Effector memory CD8-positive, alpha-beta T cell (primary cell): ENCODE measurements around the gene CACHD1.
"Not testable (repeated sequence)": the region's sequence is repeated elsewhere in the genome, so short reads cannot be mapped to it uniquely, and the experiment has no call there.

Experiments
- ATAC-seq: fragments of 150-1000 bp; cut with Tn5 transposase; replicated peaks from 2 replicates; pipeline ENCODE4 v1.10.0; 2021; ENCODE audit warnings: mild to moderate bottlenecking, moderate library complexity
- DNase-seq, 3 experiments: peaks; one replicate each; pipeline ENCODE4 v3.0.0; 2021
- H3K27ac Mint-ChIP-seq, 2 donors: one replicate each; pipeline ENCODE4 v1.8.0; 2022; ENCODE audit warnings: mild to moderate bottlenecking in 2 of 2, mixed read lengths in 2 of 2, moderate library complexity in 2 of 2
- H3K27me3 Mint-ChIP-seq, 2 donors: one replicate each; pipeline ENCODE4 v1.8.0; 2022; ENCODE audit warnings: mixed read lengths in 2 of 2
- H3K36me3 Mint-ChIP-seq: one replicate; pipeline ENCODE4 v1.8.0; 2022; ENCODE audit warnings: mild to moderate bottlenecking, moderate library complexity, mixed read lengths; ENCODE audit not compliant: insufficient read depth
- H3K4me1 Mint-ChIP-seq, 2 donors: one replicate each; pipeline ENCODE4 v1.8.0; 2022; ENCODE audit warnings: low read depth in 2 of 2, mixed read lengths in 2 of 2
- H3K4me3 Mint-ChIP-seq, 2 donors: one replicate each; pipeline ENCODE4 v1.8.0; 2022; ENCODE audit warnings: mild to moderate bottlenecking in 2 of 2, mixed read lengths in 2 of 2, moderate library complexity in 2 of 2
- H3K9me3 Mint-ChIP-seq, 2 donors: one replicate each; pipeline ENCODE4 v1.8.0; 2022; ENCODE audit warnings: mixed read lengths in 2 of 2

CACHD1 gene

DNA sequence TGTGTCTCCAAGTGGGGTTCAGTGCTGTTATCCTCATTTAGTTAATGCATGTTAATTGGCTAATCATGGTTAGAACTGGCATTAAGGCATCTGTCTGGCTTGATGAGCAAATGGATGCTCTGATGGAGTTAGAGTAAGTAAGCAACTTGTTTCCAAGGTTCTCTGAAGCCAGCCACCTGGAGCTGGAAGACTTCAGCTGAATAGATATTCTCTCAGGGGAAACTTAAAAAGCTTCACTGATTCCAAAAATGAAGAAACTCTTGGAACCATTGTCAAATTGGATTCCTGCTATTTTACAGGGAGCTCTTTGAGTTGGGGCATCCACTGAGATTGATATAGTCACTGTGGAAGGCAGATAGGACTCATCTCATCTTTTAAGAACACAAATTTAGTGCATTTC, 118.9 kb downstream of the CACHD1 start:
- H3K36me3 Mint-ChIP-seq, result no peaks in the 10 kb centered on the region
- ATAC-seq (no peak), DNase-seq (no peak)
- peaks cover 0 to 28% of the 10 kb centered on the region in 2 donors for H3K27me3 Mint-ChIP-seq
- H3K4me1 Mint-ChIP-seq, result no peaks in the 10 kb centered on the region
- no peak overlapping the region for H3K4me3 Mint-ChIP-seq
- no peaks in the 10 kb centered on the region for H3K9me3 Mint-ChIP-seq
- H3K27ac Mint-ChIP-seq, result no peak overlapping the region

DNA sequence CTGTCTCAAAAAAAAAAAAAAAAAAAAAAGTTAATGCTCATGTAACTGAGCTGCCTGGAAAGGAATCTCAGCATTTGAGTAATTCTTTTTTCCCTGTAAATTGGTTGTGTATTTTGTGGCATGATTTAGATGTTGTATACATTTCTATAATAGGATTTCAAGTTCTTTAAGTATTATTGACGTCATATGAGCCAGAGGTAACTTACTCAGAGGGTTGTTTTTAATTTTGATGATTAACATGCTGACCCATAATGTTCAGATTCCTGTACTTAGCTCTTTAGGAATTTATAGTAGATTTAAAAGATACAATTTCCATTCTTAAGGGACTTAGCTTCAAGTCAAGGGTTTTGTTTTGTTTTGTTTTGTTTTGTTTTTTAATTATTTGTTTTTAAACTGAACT, 120.4 kb downstream of the CACHD1 start:
- Mint-ChIP-seq H3K27me3 (peaks cover 0 to 26% of the 10 kb centered on the region in 2 donors), H3K4me3 (no peak overlapping the region), H3K36me3 (no peaks in the 10 kb centered on the region), H3K4me1 (no peaks in the 10 kb centered on the region), H3K27ac (no peak overlapping the region), H3K9me3 (no peaks in the 10 kb centered on the region)
- DNase-seq, result no peak
- ATAC-seq, result no peak

DNA sequence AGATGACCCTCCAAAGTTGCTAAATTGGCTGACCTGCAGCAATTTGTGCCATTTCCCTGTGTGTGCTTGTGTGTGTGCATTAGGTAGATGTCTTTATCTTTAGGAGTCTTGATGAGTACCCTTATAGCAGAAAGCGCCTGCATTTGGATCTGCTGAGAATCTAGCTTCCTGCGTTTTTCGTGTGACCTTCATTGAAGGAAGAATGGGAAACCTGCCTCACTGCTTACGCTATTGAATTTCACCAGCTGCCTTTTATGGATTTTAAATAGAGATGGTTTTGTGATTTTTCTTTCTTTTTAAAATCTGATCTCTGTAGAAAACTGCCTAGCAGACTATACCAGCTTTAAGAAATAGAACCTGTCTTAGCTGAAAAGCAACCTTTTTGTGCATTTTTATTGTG, 124.5 kb downstream of the CACHD1 start:
- no peak for ATAC-seq
- no peak overlapping the region for H3K27ac Mint-ChIP-seq
- H3K36me3 Mint-ChIP-seq, result no peaks in the 10 kb centered on the region
- no peak overlapping the region for H3K4me3 Mint-ChIP-seq
- no peaks in the 10 kb centered on the region for H3K4me1 Mint-ChIP-seq
- H3K27me3 Mint-ChIP-seq, result peaks cover 0 to 29% of the 10 kb centered on the region in 2 donors
- no peak for DNase-seq
- no peaks in the 10 kb centered on the region for H3K9me3 Mint-ChIP-seq

DNA sequence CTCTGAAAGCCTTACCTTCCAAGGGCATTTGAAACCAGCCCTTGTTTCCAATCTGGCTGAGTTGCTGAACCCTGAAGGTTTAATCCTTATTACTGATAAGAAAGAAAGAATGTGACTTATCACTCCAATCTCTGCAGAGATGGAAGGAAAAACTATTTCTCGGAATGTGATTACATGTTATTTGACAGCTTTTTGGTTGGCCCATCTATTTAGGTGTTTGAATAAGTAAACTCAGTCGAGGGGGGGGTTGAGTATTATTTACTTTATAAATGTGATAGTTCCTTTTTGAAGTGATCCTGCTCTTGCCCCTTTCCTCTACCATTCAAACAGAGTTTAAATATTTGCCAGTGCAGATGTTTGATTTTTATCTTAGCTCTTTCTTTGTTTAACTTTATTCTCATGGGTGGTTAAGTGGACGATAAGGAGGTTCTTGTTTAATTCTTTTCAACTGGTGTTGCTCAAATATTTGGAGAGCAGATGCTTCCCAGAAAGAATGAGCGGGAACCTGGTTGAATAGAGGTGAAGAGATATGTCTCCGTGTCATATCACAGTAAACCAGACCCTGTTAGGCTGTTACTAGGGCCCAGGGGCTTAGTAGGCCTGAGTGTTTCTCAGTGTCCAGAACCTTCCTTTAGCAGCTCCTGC, 126.1 kb downstream of the CACHD1 start:
- no peak overlapping the region for H3K4me3 Mint-ChIP-seq
- DNase-seq, result no peak

DNA sequence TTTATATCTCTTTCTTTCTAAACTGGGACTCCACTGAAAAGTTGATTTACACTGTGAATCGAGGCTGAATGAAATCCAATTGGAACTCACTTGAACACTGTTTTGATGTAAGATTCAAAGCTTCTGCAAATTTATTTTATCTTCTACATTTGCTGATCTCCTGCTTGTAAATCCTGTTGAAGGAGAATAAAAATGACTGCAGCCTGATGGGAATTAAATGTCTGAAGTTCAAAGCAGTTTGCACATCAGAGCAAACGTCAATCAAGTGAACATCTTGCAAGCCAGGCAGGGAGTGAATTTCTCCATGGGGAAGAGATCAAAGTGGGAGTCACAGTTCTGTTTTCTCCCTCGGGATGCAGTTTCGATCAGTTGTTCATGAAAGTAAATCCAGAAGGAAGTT, 127.2 kb downstream of the CACHD1 start:
- Mint-ChIP-seq H3K4me3 (no peak overlapping the region), H3K36me3 (no peaks in the 10 kb centered on the region), H3K4me1 (no peaks in the 10 kb centered on the region), H3K27ac (no peak overlapping the region), H3K9me3 (no peaks in the 10 kb centered on the region), H3K27me3 (peaks cover 9 to 29% of the 10 kb centered on the region in 2 donors)
- DNase-seq (no peak), ATAC-seq (no peak)

More for the DNA sequence above, 126.1 kb downstream of the CACHD1 start:
- ATAC-seq, result no peak
- Mint-ChIP-seq H3K9me3 (no peaks in the 10 kb centered on the region), H3K4me1 (no peaks in the 10 kb centered on the region), H3K27ac (no peak overlapping the region), H3K36me3 (no peaks in the 10 kb centered on the region), H3K27me3 (peaks cover 9 to 34% of the 10 kb centered on the region in 2 donors)

DNA sequence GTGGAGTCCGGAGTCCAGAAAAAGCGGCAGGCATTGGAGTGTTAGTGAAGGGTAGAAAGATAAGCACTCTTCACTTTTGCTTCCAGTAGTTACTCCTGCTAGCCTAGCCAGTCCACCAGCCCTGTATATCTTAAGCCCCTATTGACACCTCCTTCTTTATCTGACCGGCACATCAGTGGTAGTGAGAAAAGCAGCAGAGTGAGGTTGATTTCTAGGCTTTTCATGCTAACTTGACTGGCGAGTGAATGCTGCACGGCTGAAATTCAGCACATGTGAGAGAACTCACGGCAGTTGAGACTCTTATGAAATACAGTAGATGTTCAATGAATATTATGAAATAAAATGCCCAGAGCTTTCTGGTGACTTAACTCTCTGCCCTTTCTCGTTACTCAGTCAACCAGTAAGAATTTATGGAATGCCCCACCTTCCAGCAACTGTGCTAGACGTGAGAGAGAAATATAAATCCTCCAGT, 128.2 kb downstream of the CACHD1 start:
- ATAC-seq (no peak), DNase-seq (no peak)
- H3K4me3 Mint-ChIP-seq, result no peak overlapping the region
- no peaks in the 10 kb centered on the region for H3K36me3 Mint-ChIP-seq
- no peaks in the 10 kb centered on the region for H3K9me3 Mint-ChIP-seq
- no peaks in the 10 kb centered on the region for H3K4me1 Mint-ChIP-seq
- no peak overlapping the region for H3K27ac Mint-ChIP-seq
- peaks cover 9 to 21% of the 10 kb centered on the region in 2 donors for H3K27me3 Mint-ChIP-seq

DNA sequence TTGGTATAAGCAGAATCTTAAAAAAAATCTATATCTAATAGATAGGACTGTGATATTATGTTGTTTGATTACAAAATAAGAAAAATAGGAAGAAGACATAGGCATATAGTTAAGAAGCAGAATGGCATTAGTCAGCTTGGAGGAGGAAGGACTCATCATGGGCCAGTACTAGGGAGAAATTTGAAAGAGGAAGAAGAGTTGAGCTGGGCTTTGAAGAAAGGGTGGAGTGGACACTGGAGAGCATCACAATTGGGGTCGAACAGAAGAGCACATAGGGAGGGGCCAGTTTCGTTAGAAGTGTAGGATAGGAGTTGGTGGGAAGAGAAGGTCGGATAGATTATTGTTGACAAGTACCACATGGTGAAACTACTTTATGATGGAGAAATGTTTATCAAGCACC, 129.3 kb downstream of the CACHD1 start:
- Mint-ChIP-seq H3K27ac (no peak overlapping the region), H3K9me3 (no peaks in the 10 kb centered on the region), H3K36me3 (no peaks in the 10 kb centered on the region), H3K4me3 (no peak overlapping the region), H3K4me1 (no peaks in the 10 kb centered on the region), H3K27me3 (peaks cover 9 to 21% of the 10 kb centered on the region in 2 donors)
- ATAC-seq, result no peak
- DNase-seq, result no peak

DNA sequence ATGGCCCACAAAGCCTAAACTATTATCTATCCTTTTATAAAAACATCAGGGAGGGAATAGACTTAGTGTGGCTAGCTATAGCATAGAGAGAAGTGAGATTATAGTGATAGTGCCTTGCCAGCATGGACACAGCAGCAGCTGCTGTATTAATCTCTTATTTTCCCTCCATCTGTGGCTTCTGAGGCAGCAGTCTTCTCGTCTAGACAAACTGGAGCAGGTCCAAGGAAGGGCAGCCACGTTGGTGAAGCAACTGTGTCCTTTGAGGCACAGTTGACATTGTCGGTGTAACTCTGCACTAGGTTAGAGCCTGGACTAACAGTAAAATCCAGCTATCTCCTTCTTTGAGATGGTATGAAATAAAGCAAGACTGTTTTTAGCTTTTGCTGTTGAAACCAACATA, 131.3 kb downstream of the CACHD1 start:
- peaks cover 9 to 13% of the 10 kb centered on the region in 2 donors for H3K27me3 Mint-ChIP-seq
- DNase-seq (no peak), ATAC-seq (no peak)
- no peak overlapping the region for H3K27ac Mint-ChIP-seq
- no peaks in the 10 kb centered on the region for H3K36me3 Mint-ChIP-seq
- H3K4me1 Mint-ChIP-seq, result no peaks in the 10 kb centered on the region
- H3K4me3 Mint-ChIP-seq, result no peak overlapping the region
- H3K9me3 Mint-ChIP-seq, result no peaks in the 10 kb centered on the region

DNA sequence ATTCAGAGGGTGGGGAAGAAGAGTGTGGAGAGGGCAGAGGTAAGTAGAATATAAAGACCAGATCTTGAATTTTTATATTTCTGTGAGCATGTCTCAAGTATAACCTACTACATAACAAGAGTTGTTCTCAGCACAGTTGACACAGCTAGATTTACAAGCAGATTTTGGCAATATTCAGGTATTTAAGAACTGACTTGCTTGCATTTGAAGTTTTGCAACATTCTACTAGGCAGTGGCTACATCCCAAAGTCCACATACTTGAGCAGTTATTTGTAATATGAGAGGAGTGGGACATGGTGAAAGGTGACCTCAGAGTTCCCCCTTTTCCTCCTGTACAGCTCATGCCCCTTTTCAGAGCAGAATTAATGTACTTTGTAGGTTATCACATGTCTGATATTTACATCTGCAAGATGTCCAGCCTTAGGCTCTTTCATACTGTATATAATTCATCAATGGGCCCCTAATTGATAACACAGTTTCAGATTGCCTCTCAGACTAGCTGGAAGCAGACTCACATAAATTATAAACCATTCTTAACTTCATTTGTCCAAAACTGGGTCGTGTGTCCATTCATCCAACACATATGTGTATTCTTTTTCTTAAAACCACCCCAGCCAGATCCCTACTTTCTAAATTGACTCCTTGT, 138.2 kb downstream of the CACHD1 start:
- no peaks in the 10 kb centered on the region for H3K36me3 Mint-ChIP-seq
- H3K27me3 Mint-ChIP-seq, result peaks cover 0 to 6% of the 10 kb centered on the region in 2 donors
- H3K9me3 Mint-ChIP-seq, result no peaks in the 10 kb centered on the region
- H3K27ac Mint-ChIP-seq, result no peak overlapping the region
- H3K4me1 Mint-ChIP-seq, result no peaks in the 10 kb centered on the region
- H3K4me3 Mint-ChIP-seq, result no peak overlapping the region
- DNase-seq (no peak), ATAC-seq (no peak)

DNA sequence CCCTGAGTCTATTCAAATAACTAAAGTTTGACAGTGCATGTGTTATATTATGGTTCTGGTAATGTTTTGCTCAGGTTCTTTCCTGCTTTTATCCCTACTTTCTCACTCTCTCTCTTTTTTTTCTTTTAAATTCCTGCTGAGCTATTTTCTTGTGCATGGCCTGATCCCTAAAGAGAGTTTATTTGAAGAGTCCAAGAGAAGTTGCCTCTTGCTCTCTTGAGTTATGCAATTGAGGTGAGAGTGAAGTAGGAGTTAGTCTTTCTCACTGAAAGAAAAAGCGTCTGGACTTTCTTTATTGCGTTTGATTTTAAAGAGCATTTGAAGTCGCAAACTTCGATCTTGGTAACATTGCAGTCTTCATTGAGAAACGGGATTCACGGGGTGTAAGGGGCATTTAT, 138.7 kb downstream of the CACHD1 start:
- Mint-ChIP-seq H3K4me1 (no peaks in the 10 kb centered on the region), H3K4me3 (no peak overlapping the region), H3K9me3 (no peaks in the 10 kb centered on the region)

DNA sequence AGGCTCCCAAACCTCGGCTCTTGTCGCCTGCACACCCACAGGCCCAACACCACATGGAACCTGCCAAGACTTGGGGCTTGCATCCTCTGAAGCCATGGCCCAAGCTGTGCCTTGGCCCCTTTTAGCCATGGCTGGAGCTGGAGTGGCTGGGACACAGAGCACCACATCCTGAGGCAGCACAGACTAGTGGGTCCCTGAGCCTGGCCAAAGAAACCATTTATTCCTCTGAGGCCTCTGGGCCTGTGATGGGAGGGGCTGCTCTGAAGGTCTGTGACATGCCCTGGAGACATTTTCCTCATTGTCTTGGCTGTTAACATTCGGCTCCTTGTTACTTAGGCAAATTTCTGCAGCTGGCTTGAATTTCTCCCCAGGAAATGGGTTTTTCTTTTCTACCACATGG, 141.0 kb downstream of the CACHD1 start:
- not testable (repeated sequence) for H3K36me3 Mint-ChIP-seq, H3K27ac Mint-ChIP-seq, H3K9me3 Mint-ChIP-seq, H3K4me1 Mint-ChIP-seq, H3K4me3 Mint-ChIP-seq, ATAC-seq, DNase-seq
- H3K27me3 Mint-ChIP-seq, result peaks cover 15 to 26% of the 10 kb centered on the region in 2 donors

More for the DNA sequence above, 138.7 kb downstream of the CACHD1 start:
- ATAC-seq (no peak), DNase-seq (no peak)
- Mint-ChIP-seq H3K27me3 (peaks cover 0 to 9% of the 10 kb centered on the region in 2 donors), H3K36me3 (no peaks in the 10 kb centered on the region), H3K27ac (no peak overlapping the region)

DNA sequence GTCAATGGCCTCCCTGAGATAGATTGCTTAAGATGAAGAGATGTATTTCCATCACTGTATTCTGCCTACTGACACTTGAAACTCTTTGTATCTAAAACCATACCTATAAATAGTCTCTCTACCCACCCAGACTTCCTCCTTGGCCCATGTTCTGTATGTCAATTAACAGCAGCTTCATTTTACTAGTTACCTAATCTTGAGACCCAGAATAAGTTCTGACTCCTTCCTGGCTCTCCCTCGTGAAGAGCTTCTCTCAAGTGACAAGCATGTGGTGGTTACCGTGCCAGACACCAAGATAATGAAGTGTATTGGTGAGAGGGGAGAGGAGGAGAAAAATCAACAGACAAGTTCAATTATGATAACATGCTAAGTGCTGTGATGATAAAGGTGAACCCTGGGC, 146.1 kb downstream of the CACHD1 start:
- DNase-seq (no peak), ATAC-seq (no peak)
- H3K4me3 Mint-ChIP-seq, result no peak overlapping the region
- H3K27me3 Mint-ChIP-seq, result peaks cover 40 to 49% of the 10 kb centered on the region in 2 donors
- H3K36me3 Mint-ChIP-seq, result no peaks in the 10 kb centered on the region
- no peaks in the 10 kb centered on the region for H3K4me1 Mint-ChIP-seq
- H3K9me3 Mint-ChIP-seq, result no peaks in the 10 kb centered on the region
- no peak overlapping the region for H3K27ac Mint-ChIP-seq

DNA sequence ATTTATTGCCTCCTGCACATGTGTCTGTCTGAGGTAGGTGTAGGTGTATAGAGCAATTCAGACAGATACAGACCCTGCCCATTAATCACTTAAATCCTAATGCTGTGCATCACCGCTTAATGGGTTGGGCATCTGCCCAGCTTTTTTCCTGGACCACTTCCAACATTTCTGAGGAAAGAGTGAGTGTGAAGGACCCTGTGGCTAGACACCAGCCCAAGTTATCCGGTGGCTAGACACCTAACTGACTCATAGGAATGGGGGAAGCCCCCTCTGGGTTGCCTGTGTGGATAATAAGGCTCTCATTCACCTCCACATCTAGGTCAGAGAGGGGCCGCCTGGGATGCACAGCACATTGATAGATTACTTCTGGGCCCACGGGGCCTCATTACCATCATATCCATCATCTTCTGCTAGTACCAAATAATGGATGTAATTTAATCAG, 153.8 kb downstream of the CACHD1 start:
- Mint-ChIP-seq H3K4me1 (no peaks in the 10 kb centered on the region), H3K27ac (no peak overlapping the region), H3K27me3 (peaks cover 32 to 50% of the 10 kb centered on the region in 2 donors), H3K4me3 (no peak overlapping the region), H3K9me3 (no peaks in the 10 kb centered on the region), H3K36me3 (no peaks in the 10 kb centered on the region)
- ATAC-seq (no peak), DNase-seq (no peak)

DNA sequence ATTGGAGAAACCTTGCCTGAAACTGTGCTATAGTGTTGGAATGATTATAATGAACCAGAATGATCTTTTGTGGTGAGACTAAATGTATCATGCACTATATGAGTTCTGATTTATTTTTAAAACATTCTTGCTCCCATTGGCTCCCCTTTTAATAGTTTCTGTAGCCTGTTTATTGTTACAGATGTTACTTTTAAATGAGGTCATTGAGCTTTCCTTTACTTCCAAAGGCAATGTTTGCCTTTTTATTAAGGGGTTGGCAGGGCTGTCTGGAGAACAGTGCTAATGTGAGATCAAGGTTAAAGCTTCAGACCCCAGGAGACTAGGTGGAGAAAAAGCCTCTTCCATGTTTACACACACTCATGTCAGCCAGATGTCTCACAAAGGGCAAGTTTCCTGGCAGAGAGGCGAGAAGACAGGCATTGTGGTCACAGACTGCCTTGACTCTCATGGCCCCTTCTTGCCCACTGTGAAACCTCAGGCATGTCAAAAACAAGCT, 154.3 kb downstream of the CACHD1 start:
- peaks cover 27 to 45% of the 10 kb centered on the region in 2 donors for H3K27me3 Mint-ChIP-seq
- DNase-seq (no peak), ATAC-seq (no peak)
- H3K27ac Mint-ChIP-seq, result no peak overlapping the region
- no peak overlapping the region for H3K4me3 Mint-ChIP-seq
- no peaks in the 10 kb centered on the region for H3K4me1 Mint-ChIP-seq
- H3K36me3 Mint-ChIP-seq, result no peaks in the 10 kb centered on the region
- H3K9me3 Mint-ChIP-seq, result no peaks in the 10 kb centered on the region
